Activated naive CD8-positive, alpha-beta T cell treated with anti-CD3 and anti-CD28 coated beads for 36 hours (primary cell): ENCODE results near the gene LHFPL4. TPM values are rescaled to one million over a fixed set of nuclear protein-coding genes. Genes with fewer than 3 reads are reported as not detected.

Source experiments
- DNase-seq: peaks from one replicate; pipeline ENCODE4 v3.0.0; 2021
- H3K27ac Mint-ChIP-seq: one replicate; pipeline ENCODE4 v1.8.0; 2022; ENCODE audit warnings: mild to moderate bottlenecking, moderate library complexity, mixed read lengths
- H3K27me3 Mint-ChIP-seq: one replicate; pipeline ENCODE4 v1.8.0; 2022; ENCODE audit warnings: mild to moderate bottlenecking, mixed read lengths
- H3K36me3 Mint-ChIP-seq: one replicate; pipeline ENCODE4 v1.8.0; 2021; ENCODE audit warnings: mild to moderate bottlenecking, mixed read lengths
- H3K4me1 Mint-ChIP-seq: one replicate; pipeline ENCODE4 v1.8.0; 2021; ENCODE audit warnings: mixed read lengths
- H3K4me3 Mint-ChIP-seq: one replicate; pipeline ENCODE4 v1.8.0; 2022; ENCODE audit warnings: mild to moderate bottlenecking, moderate library complexity, mixed read lengths
- H3K9me3 Mint-ChIP-seq: one replicate; pipeline ENCODE4 v1.8.0; 2022; ENCODE audit warnings: mixed read lengths
- total RNA-seq, 2 experiments: library from RNA; stranded (reverse); gene quantifications; one replicate each; pipeline ENCODE4 v1.2.3, GENCODE V29; 2021

The LHFPL4 gene
- total RNA-seq, 2 experiments from 2014 or later, result not detected

GRCh38 chr3:9468460-9468859 is 85.2 kb downstream of the LHFPL4 start:
- no peaks in the 10 kb centered on the region for H3K9me3 Mint-ChIP-seq
- peak overlapping the region; percentile 27 for H3K27ac Mint-ChIP-seq
- H3K36me3 Mint-ChIP-seq, result peaks cover 41% of the 10 kb centered on the region
- DNase-seq, result no peak
- H3K4me3 Mint-ChIP-seq, result no peak overlapping the region
- no peaks in the 10 kb centered on the region for H3K27me3 Mint-ChIP-seq
- peaks cover 5% of the 10 kb centered on the region for H3K4me1 Mint-ChIP-seq

GRCh38 chr3:9467451-9467850 is 86.2 kb downstream of the LHFPL4 start:
- H3K27ac Mint-ChIP-seq, result peak overlapping the region; percentile 5
- no peaks in the 10 kb centered on the region for H3K9me3 Mint-ChIP-seq
- no peak for DNase-seq
- no peak overlapping the region for H3K4me3 Mint-ChIP-seq
- H3K27me3 Mint-ChIP-seq, result no peaks in the 10 kb centered on the region
- H3K36me3 Mint-ChIP-seq, result peaks cover 39% of the 10 kb centered on the region
- H3K4me1 Mint-ChIP-seq, result peaks cover 5% of the 10 kb centered on the region

GRCh38 chr3:9455596-9456131 is 98.0 kb downstream of the LHFPL4 start:
- peaks cover 19% of the 10 kb centered on the region for H3K36me3 Mint-ChIP-seq

GRCh38 chr3:9452417-9452816 is 101.2 kb downstream of the LHFPL4 start:
- no peak overlapping the region for H3K4me3 Mint-ChIP-seq
- H3K27me3 Mint-ChIP-seq, result no peaks in the 10 kb centered on the region
- no peak for DNase-seq
- peaks cover 19% of the 10 kb centered on the region for H3K4me1 Mint-ChIP-seq
- peak overlapping the region; percentile 82 for H3K27ac Mint-ChIP-seq
- no peaks in the 10 kb centered on the region for H3K9me3 Mint-ChIP-seq
- peaks cover 30% of the 10 kb centered on the region for H3K36me3 Mint-ChIP-seq

More at GRCh38 chr3:9455596-9456131, 98.0 kb downstream of the LHFPL4 start:
- Mint-ChIP-seq H3K27ac (no peak overlapping the region), H3K4me1 (peaks cover 19% of the 10 kb centered on the region), H3K9me3 (no peaks in the 10 kb centered on the region), H3K4me3 (no peak overlapping the region), H3K27me3 (no peaks in the 10 kb centered on the region)
- DNase-seq, result no peak

- H3K36me3 Mint-ChIP-seq, result peaks cover 32% of the 10 kb centered on the region
- no peak overlapping the region for H3K27ac Mint-ChIP-seq
These were observed 102.6 kb downstream of the LHFPL4 start for GRCh38 chr3:9450991-9451390.

GRCh38 chr3:9450126-9450525 is 103.5 kb downstream of the LHFPL4 start:
- Mint-ChIP-seq H3K4me3 (no peak overlapping the region), H3K36me3 (peaks cover 32% of the 10 kb centered on the region), H3K27me3 (no peaks in the 10 kb centered on the region), H3K4me1 (peaks cover 16% of the 10 kb centered on the region), H3K27ac (no peak overlapping the region), H3K9me3 (no peaks in the 10 kb centered on the region)
- no peak for DNase-seq

More at GRCh38 chr3:9450991-9451390, 102.6 kb downstream of the LHFPL4 start:
- Mint-ChIP-seq H3K27me3 (no peaks in the 10 kb centered on the region), H3K9me3 (no peaks in the 10 kb centered on the region), H3K4me3 (no peak overlapping the region), H3K4me1 (peaks cover 16% of the 10 kb centered on the region)
- no peak for DNase-seq

GRCh38 chr3:9448643-9449042 is 105.0 kb downstream of the LHFPL4 start:
- DNase-seq, result no peak
- no peak overlapping the region for H3K27ac Mint-ChIP-seq
- H3K9me3 Mint-ChIP-seq, result no peaks in the 10 kb centered on the region
- H3K27me3 Mint-ChIP-seq, result no peaks in the 10 kb centered on the region
- peaks cover 34% of the 10 kb centered on the region for H3K36me3 Mint-ChIP-seq
- H3K4me1 Mint-ChIP-seq, result peaks cover 16% of the 10 kb centered on the region
- no peak overlapping the region for H3K4me3 Mint-ChIP-seq

Other genes starting within 250 kb of the LHFPL4 start
- 10 to 100 TPM; 62.5 to 63.8 TPM for gene THUMPD3, start 190.8 kb downstream of the LHFPL4 start, total RNA-seq
- gene SETD5, start 156.2 kb downstream of the LHFPL4 start, total RNA-seq, result 100 to 1,000 TPM; 104 to 112 TPM
- gene MTMR14, start 95.7 kb upstream of the LHFPL4 start, total RNA-seq, result 10 to 100 TPM; 40.5 to 41.0 TPM
- not detected for gene CPNE9, start 150.0 kb upstream of the LHFPL4 start, total RNA-seq
- gene BRPF1, start 177.9 kb upstream of the LHFPL4 start, total RNA-seq, result 10 to 100 TPM; 39.4 to 40.1 TPM
- gene OGG1, start 196.1 kb upstream of the LHFPL4 start, total RNA-seq, result 10 to 100 TPM; 27.0 to 30.0 TPM
- 10 to 100 TPM; 24.8 to 25.7 TPM for gene CAMK1, start 216.1 kb upstream of the LHFPL4 start, total RNA-seq
- gene TADA3, start 238.7 kb upstream of the LHFPL4 start, total RNA-seq, result 10 to 100 TPM; 49.5 to 50.8 TPM
- 100 to 1,000 TPM; 251 to 253 TPM for gene ARPC4, start 239.3 kb upstream of the LHFPL4 start, total RNA-seq